ENCODE measurements around the gene BTNL8. TPM values are rescaled to one million over a fixed set of nuclear protein-coding genes. Genes with fewer than 3 reads are reported as not detected.

Gene BTNL8
- total RNA-seq, 1 experiment from 2014 or later: not detected

DNA sequence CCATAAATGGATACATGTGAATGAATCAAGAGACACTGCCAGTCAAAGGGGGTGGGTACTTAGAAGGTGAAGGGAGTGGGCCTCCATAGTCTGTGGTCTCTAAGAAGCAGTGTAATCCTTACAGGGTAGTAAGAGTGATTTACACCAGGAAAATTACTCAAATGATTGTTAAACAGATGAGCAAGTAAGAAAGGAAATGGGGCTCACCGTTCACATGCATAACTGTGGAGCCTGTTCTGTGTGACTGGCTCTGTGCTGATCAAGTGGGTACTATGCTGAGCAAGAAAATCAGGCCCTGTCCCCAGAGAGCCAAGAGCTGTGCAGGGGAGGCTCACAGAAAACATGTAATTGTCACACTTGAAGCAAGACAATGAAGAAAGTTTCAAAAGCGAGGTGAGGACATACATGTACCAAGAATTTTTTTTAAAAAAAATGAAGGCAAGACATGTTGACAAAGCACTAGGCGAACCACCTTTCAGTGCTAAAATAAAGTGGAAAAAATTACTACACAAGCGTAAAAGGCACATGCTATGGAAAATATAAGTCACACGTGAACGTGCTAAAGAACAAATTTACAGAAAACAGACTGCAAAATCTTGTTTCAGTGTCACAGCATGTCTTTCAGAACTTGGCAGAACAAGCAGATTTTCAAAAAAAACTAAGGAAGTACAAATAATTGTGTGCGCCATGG, 2.5 kb downstream of the BTNL8 start:
- H3K36me3 Mint-ChIP-seq (ENCODE audit: insufficient read depth, unreplicated experiment): no peaks in the 10 kb centered on the region
- TF ChIP-seq, protein P1, sequence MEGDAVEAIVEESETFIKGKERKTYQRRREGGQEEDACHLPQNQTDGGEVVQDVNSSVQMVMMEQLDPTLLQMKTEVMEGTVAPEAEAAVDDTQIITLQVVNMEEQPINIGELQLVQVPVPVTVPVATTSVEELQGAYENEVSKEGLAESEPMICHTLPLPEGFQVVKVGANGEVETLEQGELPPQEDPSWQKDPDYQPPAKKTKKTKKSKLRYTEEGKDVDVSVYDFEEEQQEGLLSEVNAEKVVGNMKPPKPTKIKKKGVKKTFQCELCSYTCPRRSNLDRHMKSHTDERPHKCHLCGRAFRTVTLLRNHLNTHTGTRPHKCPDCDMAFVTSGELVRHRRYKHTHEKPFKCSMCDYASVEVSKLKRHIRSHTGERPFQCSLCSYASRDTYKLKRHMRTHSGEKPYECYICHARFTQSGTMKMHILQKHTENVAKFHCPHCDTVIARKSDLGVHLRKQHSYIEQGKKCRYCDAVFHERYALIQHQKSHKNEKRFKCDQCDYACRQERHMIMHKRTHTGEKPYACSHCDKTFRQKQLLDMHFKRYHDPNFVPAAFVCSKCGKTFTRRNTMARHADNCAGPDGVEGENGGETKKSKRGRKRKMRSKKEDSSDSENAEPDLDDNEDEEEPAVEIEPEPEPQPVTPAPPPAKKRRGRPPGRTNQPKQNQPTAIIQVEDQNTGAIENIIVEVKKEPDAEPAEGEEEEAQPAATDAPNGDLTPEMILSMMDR (IDR thresholded peaks at IDR 0.05; ENCODE audit: unreplicated experiment): no peak
- CTCF ChIA-PET: interaction anchor here (0.7 kb wide), 1 partner anchor 10 kb away, joined by 3 read pairs; no protein-coding TSS in a partner anchor
- H3K4me3 Mint-ChIP-seq (ENCODE audit: unreplicated experiment): no peak overlapping the region
- no peak overlapping the region for H3K27ac Mint-ChIP-seq (ENCODE audit: low read depth, unreplicated experiment)
- peaks cover 6% of the 10 kb centered on the region for H3K4me1 Mint-ChIP-seq (ENCODE audit: insufficient read depth, unreplicated experiment)
- H3K9me3 Mint-ChIP-seq (ENCODE audit: unreplicated experiment): no peaks in the 10 kb centered on the region
- H3K27me3 Mint-ChIP-seq (ENCODE audit: insufficient read depth, unreplicated experiment): no peaks in the 10 kb centered on the region
- POLR2A ChIA-PET: interaction anchor here (0.5 kb wide), 1 partner anchor 268 kb away, joined by 3 read pairs; no protein-coding TSS in a partner anchor
- BruUV-seq (replicated peaks): no TSS peak
- DNase-seq (ENCODE audit: unreplicated experiment): no peak
- intact Hi-C loops (cut with micrococcal nuclease): no loop called here

DNA sequence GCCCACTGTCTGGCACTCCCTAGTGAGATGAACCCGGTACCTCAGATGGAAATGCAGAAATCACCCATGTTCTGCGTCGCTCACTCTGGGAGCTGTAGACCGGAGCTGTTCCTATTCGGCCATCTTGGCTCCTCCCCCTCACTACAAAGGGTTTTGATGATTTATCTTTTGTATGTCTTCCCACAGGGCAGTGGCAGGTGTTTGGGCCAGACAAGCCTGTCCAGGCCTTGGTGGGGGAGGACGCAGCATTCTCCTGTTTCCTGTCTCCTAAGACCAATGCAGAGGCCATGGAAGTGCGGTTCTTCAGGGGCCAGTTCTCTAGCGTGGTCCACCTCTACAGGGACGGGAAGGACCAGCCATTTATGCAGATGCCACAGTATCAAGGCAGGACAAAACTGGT, 9.4 kb downstream of the BTNL8 start:
- CTCF ChIA-PET: no interaction called here
- H3K4me1 Mint-ChIP-seq (ENCODE audit: insufficient read depth, unreplicated experiment): no peaks in the 10 kb centered on the region
- no peak for DNase-seq (ENCODE audit: unreplicated experiment)
- H3K9me3 Mint-ChIP-seq (ENCODE audit: unreplicated experiment): no peaks in the 10 kb centered on the region
- no peaks in the 10 kb centered on the region for H3K27me3 Mint-ChIP-seq (ENCODE audit: insufficient read depth, unreplicated experiment)
- intact Hi-C loops (cut with micrococcal nuclease): no loop called here
- TF ChIP-seq, protein P1 (IDR thresholded peaks at IDR 0.05; ENCODE audit: unreplicated experiment): no peak
- H3K36me3 Mint-ChIP-seq (ENCODE audit: insufficient read depth, unreplicated experiment): no peaks in the 10 kb centered on the region
- POLR2A ChIA-PET: no interaction called here
- H3K27ac Mint-ChIP-seq (ENCODE audit: low read depth, unreplicated experiment): no peak overlapping the region
- no TSS peak for BruUV-seq (replicated peaks)
- H3K4me3 Mint-ChIP-seq (ENCODE audit: unreplicated experiment): no peak overlapping the region

DNA sequence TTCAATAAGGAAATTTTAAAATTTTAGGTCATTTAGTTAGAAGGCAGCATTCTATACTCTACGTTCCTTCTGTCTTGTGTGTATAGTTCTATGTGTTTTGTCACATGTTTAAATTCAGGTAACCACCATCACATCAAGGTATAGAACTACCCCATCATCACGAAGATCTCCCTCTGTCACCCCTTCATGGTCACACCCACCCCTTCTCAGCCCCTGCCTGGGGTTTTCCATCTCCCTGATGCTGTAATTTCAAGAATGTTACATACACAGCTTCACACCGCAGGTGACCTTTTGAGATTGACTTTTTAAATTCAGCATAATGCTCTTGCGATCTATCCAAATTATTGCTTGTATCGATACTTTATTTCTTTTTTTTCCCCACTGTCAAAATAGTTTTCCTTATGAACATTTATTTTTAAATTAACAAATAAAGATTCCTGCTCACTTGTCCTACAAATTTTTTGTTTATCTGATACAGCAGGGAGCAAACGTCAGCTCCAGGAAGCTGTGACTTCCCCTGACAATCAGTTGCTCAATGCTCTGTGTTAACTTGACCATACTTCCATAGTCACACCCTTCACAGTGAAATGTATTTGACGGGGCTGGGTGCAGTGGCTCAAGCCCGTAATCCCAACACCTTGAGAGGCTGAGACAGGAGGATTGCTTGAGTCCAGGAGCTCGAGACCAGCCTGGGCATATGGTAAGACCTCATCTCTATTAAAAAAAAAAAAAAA, 10.2 kb downstream of the BTNL8 start:
- Mint-ChIP-seq H3K4me3 (ENCODE audit: unreplicated experiment) (no peak overlapping the region), H3K27ac (ENCODE audit: low read depth, unreplicated experiment) (no peak overlapping the region), H3K4me1 (ENCODE audit: insufficient read depth, unreplicated experiment) (no peaks in the 10 kb centered on the region), H3K9me3 (ENCODE audit: unreplicated experiment) (no peaks in the 10 kb centered on the region), H3K27me3 (ENCODE audit: insufficient read depth, unreplicated experiment) (no peaks in the 10 kb centered on the region), H3K36me3 (ENCODE audit: insufficient read depth, unreplicated experiment) (no peaks in the 10 kb centered on the region)
- intact Hi-C loops (cut with micrococcal nuclease): no loop called here
- POLR2A ChIA-PET: interaction anchor here (0.7 to 1.3 kb wide), 2 partner anchors 10 to 40 kb away, joined by 3 to 6 read pairs; partner anchors contain the start of gene BTNL8
- CTCF ChIA-PET: no interaction called here
- TF ChIP-seq, protein P1 (IDR thresholded peaks at IDR 0.05; ENCODE audit: unreplicated experiment): no peak
- BruUV-seq (replicated peaks): no TSS peak
- DNase-seq (ENCODE audit: unreplicated experiment): no peak

DNA sequence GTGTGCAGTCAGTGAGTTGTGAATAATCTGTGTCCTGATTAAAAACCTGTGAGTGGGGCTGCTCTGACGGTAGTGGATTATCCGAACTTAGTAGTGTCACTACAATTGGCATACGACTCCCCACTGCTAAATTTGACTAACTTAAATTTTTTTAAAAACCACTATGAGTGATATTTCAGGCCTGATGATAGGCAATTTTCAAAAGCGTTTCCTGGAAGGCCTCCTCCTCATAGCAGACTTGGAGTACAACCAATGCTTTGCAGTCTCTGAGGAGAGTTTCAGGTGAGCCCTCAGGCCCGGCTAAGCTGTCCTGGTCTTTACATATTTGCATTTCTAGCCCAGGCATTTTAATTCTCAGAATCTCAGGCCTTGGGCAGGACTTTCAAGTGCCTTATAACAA, 10.8 kb downstream of the BTNL8 start:
- no peak overlapping the region for H3K27ac Mint-ChIP-seq (ENCODE audit: low read depth, unreplicated experiment)
- BruUV-seq (replicated peaks): no TSS peak
- no peaks in the 10 kb centered on the region for H3K36me3 Mint-ChIP-seq (ENCODE audit: insufficient read depth, unreplicated experiment)
- no peaks in the 10 kb centered on the region for H3K4me1 Mint-ChIP-seq (ENCODE audit: insufficient read depth, unreplicated experiment)
- H3K9me3 Mint-ChIP-seq (ENCODE audit: unreplicated experiment): no peaks in the 10 kb centered on the region
- DNase-seq (ENCODE audit: unreplicated experiment): no peak
- no peak overlapping the region for H3K4me3 Mint-ChIP-seq (ENCODE audit: unreplicated experiment)
- ChIA-PET CTCF (no interaction called here), POLR2A (interaction anchor here (0.7 to 1.3 kb wide), 2 partner anchors 10 to 39 kb away, joined by 3 to 6 read pairs; partner anchors contain the start of gene BTNL8)
- H3K27me3 Mint-ChIP-seq (ENCODE audit: insufficient read depth, unreplicated experiment): no peaks in the 10 kb centered on the region
- intact Hi-C loops (cut with micrococcal nuclease): no loop called here
- TF ChIP-seq, protein P1 (IDR thresholded peaks at IDR 0.05; ENCODE audit: unreplicated experiment): no peak
